Hepatocyte (in vitro differentiated cells): Measurements from ENCODE around the gene RPL13. TPM values are rescaled to one million over a fixed set of nuclear protein-coding genes. Genes with fewer than 3 reads are reported as not detected.

Source experiments
- DNase-seq: peaks from one replicate; pipeline ENCODE4 v3.0.0-alpha.2; 2016; ENCODE audit warnings: low spot score
- H2AFZ ChIP-seq: fragments of 200-600 bp; sonication (generic); 2 replicates; pipeline ENCODE4 v1.6.0; 2016; ENCODE audit warnings: antibody characterized with exemption, mild to moderate bottlenecking
- H3K27ac ChIP-seq: fragments of 200-600 bp; sonication (generic); 2 replicates; pipeline ENCODE4 v1.5.1; 2016; ENCODE audit warnings: mild to moderate bottlenecking
- H3K27me3 ChIP-seq: fragments of 200-600 bp; sonication (generic); 2 replicates; pipeline ENCODE4 v1.6.1; 2016
- H3K36me3 ChIP-seq: fragments of 200-600 bp; sonication (generic); replicated peaks from 2 replicates; pipeline ENCODE4 v1.5.1; 2016; ENCODE audit warnings: low read depth; ENCODE audit not compliant: insufficient read depth
- H3K4me1 ChIP-seq: fragments of 200-600 bp; sonication (generic); 2 replicates; pipeline ENCODE4 v1.5.1; 2016; ENCODE audit warnings: mild to moderate bottlenecking, moderate library complexity; ENCODE audit not compliant: insufficient read depth
- H3K4me2 ChIP-seq: fragments of 200-600 bp; sonication (generic); 2 replicates; pipeline ENCODE4 v1.6.0; 2016
- H3K4me3 ChIP-seq: fragments of 200-600 bp; sonication (generic); 2 replicates; pipeline ENCODE4 v1.5.1; 2016; ENCODE audit warnings: mild to moderate bottlenecking
- H3K79me2 ChIP-seq: fragments of 200-600 bp; sonication (generic); 2 replicates; pipeline ENCODE4 v1.6.0; 2017; ENCODE audit warnings: mild to moderate bottlenecking
- H3K9me2 ChIP-seq: fragments of 200-600 bp; sonication (generic); replicated peaks from 2 replicates; pipeline ENCODE4 v1.6.0; 2017; ENCODE audit warnings: mild to moderate bottlenecking; ENCODE audit not compliant: insufficient read depth
- H3K9me3 ChIP-seq: fragments of 200-600 bp; sonication (generic); 2 replicates; pipeline ENCODE4 v1.5.1; 2016; ENCODE audit warnings: low read depth, mild to moderate bottlenecking
- H4K20me1 ChIP-seq: fragments of 200-600 bp; sonication (generic); 2 replicates; pipeline ENCODE4 v1.6.0; 2016; ENCODE audit warnings: mild to moderate bottlenecking; ENCODE audit not compliant: insufficient read depth, poor library complexity, severe bottlenecking
- CTCF ChIP-seq: fragments of 200-600 bp; sonication (generic); IDR thresholded peaks from 2 replicates; pipeline ENCODE4 v1.5.1; 2016; ENCODE audit warnings: antibody characterized with exemption, mild to moderate bottlenecking; ENCODE audit not compliant: poor library complexity
- EZH2 ChIP-seq: fragments of 200-600 bp; sonication (generic); IDR thresholded peaks from 2 replicates; pipeline ENCODE4 v1.6.1; 2016; ENCODE audit warnings: antibody characterized with exemption, mild to moderate bottlenecking, borderline replicate concordance
- EZH2phosphoT487 ChIP-seq: fragments of 200-600 bp; sonication (generic); IDR thresholded peaks from one replicate; pipeline ENCODE4 v1.6.1; 2018; ENCODE audit warnings: antibody characterized with exemption, mild to moderate bottlenecking, low read depth, moderate library complexity; ENCODE audit not compliant: unreplicated experiment, severe bottlenecking
- WGBS: methylation state at CpG from one replicate; pipeline ENCODE4 v1.1.6; 2016; ENCODE audit warnings: low lambda C conversion rate; ENCODE audit errors: missing lambda C conversion rate; 5-methylcytosine and 5-hydroxymethylcytosine counted together
- polyA plus RNA-seq: library from polyadenylated mRNA; unstranded; fragments of >200 nt; fragmentation: Nextera tagmentation; extraction: Ambion mirVana; gene quantifications from 2 replicates; pipeline ENCODE4 v1.2.1, GENCODE V29; 2016
- total RNA-seq: library from RNA; depleted of rRNA; stranded (reverse); fragments of >200 nt; gene quantifications from 2 replicates; pipeline ENCODE4 v1.2.3, GENCODE V29; 2014

RPL13 gene
- total and polyA plus RNA-seq, 2 experiments from 2014 or later, result 1,312 to 4,787 TPM

- Histone ChIP-seq H3K4me3 (peak overlapping the region; percentile 20), H3K4me1 (peaks cover 21% of the 10 kb centered on the region), H3K79me2 (no peaks in the 10 kb centered on the region), H4K20me1 (no peaks in the 10 kb centered on the region), H3K27me3 (peaks cover 25% of the 10 kb centered on the region), H3K9me2 (no peaks in the 10 kb centered on the region), H3K27ac (no peak overlapping the region), H3K9me3 (no peaks in the 10 kb centered on the region), H3K36me3 (no peaks in the 10 kb centered on the region), H3K4me2 (peak overlapping the region; percentile 84), H2AFZ (peak overlapping the region; percentile 68)
- WGBS, result 6% methylated on average over 20 of the region's 55 CpGs
- DNase-seq, result peak; percentile 88
- TF ChIP-seq EZH2 (peak; percentile 88), EZH2phosphoT487 (no peak), CTCF (peak; percentile 61)
Observed at GRCh38 chr16:89574681-89575246, 14.3 kb downstream of the RPL13 start.

- peak within 1 kb of the TSS; percentile 68 for H2AFZ ChIP-seq
- no peak for DNase-seq
Observed at GRCh38 chr16:89575247-89576152, 15.0 kb downstream of the RPL13 start, which contains the start of gene CPNE7. TSS of gene CPNE7 (plus strand) at chr16:89575758. CDS start at chr16:89575898, 140 bp downstream.

GRCh38 chr16:89576153-89577054, 15.9 kb downstream of the RPL13 start:
- WGBS, result 30% methylated on average over 39 of the region's 89 CpGs
- Histone ChIP-seq H3K79me2 (no peaks in the 10 kb centered on the region), H4K20me1 (no peaks in the 10 kb centered on the region), H3K9me3 (no peaks in the 10 kb centered on the region), H3K9me2 (no peaks in the 10 kb centered on the region), H3K4me1 (peaks cover 21% of the 10 kb centered on the region), H3K36me3 (no peaks in the 10 kb centered on the region), H3K27ac (no peak overlapping the region), H3K4me3 (no peak overlapping the region), H3K4me2 (peak overlapping the region; percentile 74), H3K27me3 (peaks cover 25% of the 10 kb centered on the region), H2AFZ (no peak overlapping the region)
- TF ChIP-seq EZH2 (peak; percentile 80), CTCF (no peak), EZH2phosphoT487 (no peak)
- DNase-seq, result no peak

More at GRCh38 chr16:89575247-89576152, 15.0 kb downstream of the RPL13 start, which contains the start of gene CPNE7:
- Histone ChIP-seq H3K4me3 (peak within 1 kb of the TSS; percentile 20), H3K9me2 (no peaks in the 10 kb centered on the region), H3K4me2 (peak within 1 kb of the TSS; percentile 84), H4K20me1 (no peaks in the 10 kb centered on the region), H3K4me1 (peaks cover 21% of the 10 kb centered on the region), H3K9me3 (no peaks in the 10 kb centered on the region), H3K79me2 (no peaks in the 10 kb centered on the region), H3K36me3 (no peaks in the 10 kb centered on the region), H3K27me3 (peaks cover 25% of the 10 kb centered on the region), H3K27ac (no peak within 1 kb of the TSS)
- 2% methylated on average over 45 of the region's 103 CpGs for WGBS
- TF ChIP-seq EZH2 (no peak), EZH2phosphoT487 (peak; percentile 74), CTCF (no peak)
